RWPE1 (cell line): ENCODE data around the gene MINDY4.
A peak's percentile ranks its signal among the peaks of the same experiment; 100 is the strongest.

Experiments used
- CTCF ChIA-PET: fragments of 350-600 bp; sonication (Branson Sonifier 250); formaldehyde crosslinking; extraction: SDS; loops from one replicate; lab custom pipeline; 2021; lab: Yijun Ruan, JAX
- POLR2A ChIA-PET: fragments of 400-600 bp; formaldehyde crosslinking; extraction: SDS; loops from one replicate; lab custom pipeline; 2020; ENCODE audit warnings: antibody characterized with exemption; ENCODE audit not compliant: low non-redundant PET; lab: Yijun Ruan, JAX
- DNase-seq: peaks from one replicate; pipeline ENCODE4 v3.0.0; 2012; ENCODE audit warnings: low spot score
- H3K27ac ChIP-seq: fragments of 450-650 bp; 2 replicates; pipeline ENCODE4 v1.5.1; 2017
- CTCF ChIP-seq: fragments of 450-650 bp; conservative IDR thresholded peaks from 2 replicates; pipeline ENCODE4 v1.5.1; 2017; ENCODE audit warnings: low read depth, mild to moderate bottlenecking

Gene MINDY4

GRCh38 chr7:30920021-30920583, 148.9 kb downstream of the MINDY4 start:
- DNase-seq = no peak
- TF ChIP-seq CTCF = no peak
- CTCF ChIA-PET = interaction anchor here (0.6 to 2.8 kb wide), 3 partner anchors 14 to 32 kb away, joined by 3 to 13 read pairs (median 3); no protein-coding TSS in a partner anchor
- H3K27ac ChIP-seq = peak overlapping the region; percentile 81
- POLR2A ChIA-PET = no interaction called here

GRCh38 chr7:30920584-30921539, 149.6 kb downstream of the MINDY4 start:
- DNase-seq = peak; percentile 41
- no peak for TF ChIP-seq CTCF
- peak overlapping the region; percentile 81 for H3K27ac ChIP-seq
- CTCF ChIA-PET = interaction anchor here (0.6 to 2.8 kb wide), 3 partner anchors 18 to 383 kb away, joined by 3 to 13 read pairs (median 6); no protein-coding TSS in a partner anchor
- POLR2A ChIA-PET = no interaction called here

- ChIA-PET POLR2A (no interaction called here), CTCF (interaction anchor here (0.5 to 2.8 kb wide), 3 partner anchors 17 to 828 kb away, joined by 3 to 13 read pairs (median 6); no protein-coding TSS in a partner anchor)
- peak overlapping the region; percentile 81 for H3K27ac ChIP-seq
Measured at GRCh38 chr7:30921540-30922401, 150.6 kb downstream of the MINDY4 start.

GRCh38 chr7:30922596-30922995, 151.4 kb downstream of the MINDY4 start:
- peak overlapping the region; percentile 81; the same call in 1 of the 2 replicates for H3K27ac ChIP-seq
- POLR2A ChIA-PET = no interaction called here
- no peak for TF ChIP-seq CTCF
- no peak for DNase-seq
- CTCF ChIA-PET = interaction anchor here (1.4 kb wide), 1 partner anchor 16 kb away, joined by 6 read pairs; no protein-coding TSS in a partner anchor

More at GRCh38 chr7:30921540-30922401, 150.6 kb downstream of the MINDY4 start:
- TF ChIP-seq CTCF = no peak
- no peak for DNase-seq

GRCh38 chr7:30923009-30923773, 152.0 kb downstream of the MINDY4 start:
- DNase-seq = no peak
- CTCF ChIA-PET = interaction anchor here (1.4 kb wide), 1 partner anchor 15 kb away, joined by 6 read pairs; no protein-coding TSS in a partner anchor
- POLR2A ChIA-PET = no interaction called here
- H3K27ac ChIP-seq = no peak overlapping the region
- TF ChIP-seq CTCF = no peak
